Natural killer cell treated with Interleukin-12 subunit alpha and Interleukin-12 subunit beta and Interleukin-15 and Interleukin-18, amount 100 ng/mL, for 72 hours (primary cell): Measurements from ENCODE around the gene DENND5B. TPM values are rescaled to one million over a fixed set of nuclear protein-coding genes. Genes with fewer than 3 reads are reported as not detected.
"Not testable (repeated sequence)": the region's sequence is repeated elsewhere in the genome, so short reads cannot be mapped to it uniquely, and the experiment has no call there.

Experiments used
- ATAC-seq, 2 donors: fragments of 150-1000 bp; cut with Tn5 transposase in 1 of 2; sonication (Bioruptor Pico), chemical (Tn5 transposase) in 1 of 2; 2 replicates each; pipeline ENCODE4 v1.10.0; 2021
- DNase-seq: peaks from one replicate; pipeline ENCODE4 v3.0.0; 2022; ENCODE audit warnings: low spot score
- H3K27ac Mint-ChIP-seq, 2 donors: 1 replicate in 1 of 2; 2 replicates in 1 of 2; pipeline ENCODE4 v1.8.0; 2022; ENCODE audit warnings: mixed read lengths in 2 of 2, mild to moderate bottlenecking in 1 of 2, moderate library complexity in 1 of 2
- H3K27me3 Mint-ChIP-seq, 2 donors: 1 replicate in 1 of 2; 2 replicates in 1 of 2; pipeline ENCODE4 v1.8.0; 2022; ENCODE audit warnings: mixed read lengths in 2 of 2
- H3K36me3 Mint-ChIP-seq: one replicate; pipeline ENCODE4 v1.8.0; 2022; ENCODE audit warnings: mixed read lengths
- H3K4me1 Mint-ChIP-seq, 2 donors: 1 replicate in 1 of 2; 2 replicates in 1 of 2; pipeline ENCODE4 v1.8.0; 2022; ENCODE audit warnings: low read depth in 2 of 2, mixed read lengths in 2 of 2, mild to moderate bottlenecking in 1 of 2
- H3K4me3 Mint-ChIP-seq: one replicate; pipeline ENCODE4 v1.8.0; 2022; ENCODE audit warnings: mixed read lengths
- H3K9me3 Mint-ChIP-seq: 2 replicates; pipeline ENCODE4 v1.8.0; 2022; ENCODE audit warnings: mixed read lengths
- total RNA-seq, 2 donors: library from RNA; stranded (reverse); gene quantifications; one replicate each; pipeline ENCODE4 v1.2.3, GENCODE V29; 2022

DENND5B gene
- total RNA-seq, 2 donors from 2014 or later: 0.05 to 0.95 TPM

DNA sequence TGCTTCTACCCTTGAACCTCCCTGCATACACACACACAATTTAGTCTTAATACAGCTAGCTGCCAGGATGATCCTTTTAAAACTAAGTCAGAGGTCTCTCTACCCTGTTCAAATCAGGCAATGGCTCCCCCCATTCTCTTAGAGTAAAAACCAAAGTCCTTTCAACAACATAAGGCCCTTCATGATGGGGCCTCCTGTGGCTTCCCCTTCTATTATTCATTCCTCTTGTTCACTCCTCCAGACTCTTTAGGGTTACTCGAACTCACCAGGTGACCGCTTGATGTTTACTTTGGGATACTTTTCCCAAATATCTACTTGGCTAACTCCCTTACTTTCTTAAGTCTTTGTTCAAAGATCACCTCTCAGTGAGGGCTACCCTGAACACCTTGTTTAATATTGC, 30.4 kb downstream of the DENND5B start:
- ATAC-seq (no peak), DNase-seq (no peak)
- no peaks in the 10 kb centered on the region for H3K36me3 Mint-ChIP-seq
- H3K27ac Mint-ChIP-seq: no peak overlapping the region
- H3K4me1 Mint-ChIP-seq: no peaks in the 10 kb centered on the region
- H3K4me3 Mint-ChIP-seq: no peak overlapping the region
- peaks cover 16 to 23% of the 10 kb centered on the region in 2 donors for H3K27me3 Mint-ChIP-seq
- H3K9me3 Mint-ChIP-seq: no peaks in the 10 kb centered on the region

DNA sequence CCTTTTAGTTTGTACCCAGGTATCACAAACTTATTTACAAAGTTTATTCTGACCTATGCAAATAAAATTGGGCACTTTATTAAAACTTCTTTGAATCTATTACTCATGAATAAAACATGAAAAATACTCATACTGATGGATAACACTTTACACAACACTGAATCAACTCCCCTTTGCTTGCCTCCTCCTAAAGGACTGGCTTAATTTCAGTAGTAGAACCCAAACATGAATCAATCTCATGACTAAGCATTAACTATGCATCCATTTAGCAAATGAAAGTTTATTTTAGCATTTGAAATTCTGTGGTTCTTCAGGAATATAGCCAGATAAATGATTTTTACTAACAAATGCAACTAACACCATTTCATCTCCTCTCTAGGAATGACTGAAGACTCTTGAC, 32.4 kb downstream of the DENND5B start:
- DNase-seq: no peak
- H3K27ac Mint-ChIP-seq: no peak overlapping the region
- peaks cover 18 to 31% of the 10 kb centered on the region in 2 donors for H3K27me3 Mint-ChIP-seq
- no peak for ATAC-seq
- H3K9me3 Mint-ChIP-seq: peaks cover 4% of the 10 kb centered on the region
- no peak overlapping the region for H3K4me3 Mint-ChIP-seq
- peaks cover 4% of the 10 kb centered on the region for H3K36me3 Mint-ChIP-seq
- no peaks in the 10 kb centered on the region for H3K4me1 Mint-ChIP-seq

DNA sequence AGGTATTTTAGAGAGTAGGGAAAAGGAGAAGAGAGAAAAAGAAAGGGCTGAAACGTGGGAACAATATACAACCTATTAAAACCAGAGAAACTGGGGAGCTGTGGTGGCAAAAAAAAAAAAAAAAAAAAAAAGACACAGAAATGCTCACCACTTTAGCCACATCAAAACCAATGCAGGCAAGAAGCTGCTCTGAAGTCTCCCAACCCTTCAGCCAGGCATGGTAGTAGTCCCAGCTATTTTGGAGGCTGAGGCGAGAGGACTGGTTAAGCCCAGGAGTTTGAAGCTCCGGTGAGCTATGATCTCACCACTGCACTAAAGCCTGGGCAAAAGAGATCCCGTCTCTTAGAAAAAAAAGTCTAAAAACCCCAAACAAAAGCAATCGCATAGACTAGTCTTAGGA, 33.2 kb downstream of the DENND5B start:
- Mint-ChIP-seq H3K4me3 (no peak overlapping the region), H3K27ac (no peak overlapping the region), H3K27me3 (peaks cover 24 to 38% of the 10 kb centered on the region in 2 donors), H3K4me1 (no peaks in the 10 kb centered on the region), H3K9me3 (peaks cover 4% of the 10 kb centered on the region), H3K36me3 (peaks cover 4% of the 10 kb centered on the region)
- ATAC-seq (no peak), DNase-seq (no peak)

DNA sequence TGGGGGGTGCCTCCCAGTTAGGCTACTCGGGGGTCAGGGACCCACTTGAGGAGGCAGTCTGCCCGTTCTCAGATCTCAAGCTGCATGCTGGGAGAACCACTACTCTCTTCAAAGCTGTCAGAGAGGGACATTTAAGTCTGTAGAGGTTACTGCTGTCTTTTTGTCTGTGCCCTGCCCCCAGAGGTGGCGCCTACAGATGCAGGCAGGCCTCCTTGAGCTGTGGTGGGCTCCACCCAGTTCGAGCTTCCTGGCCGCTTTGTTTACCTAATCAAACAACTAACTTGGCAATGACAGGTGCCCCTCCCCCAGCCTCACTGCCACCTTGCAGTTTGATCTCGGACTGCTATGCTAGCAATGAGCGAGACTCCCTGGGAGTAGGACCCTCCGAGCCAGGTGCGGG, 35.5 kb downstream of the DENND5B start:
- not testable (repeated sequence) for H3K36me3 Mint-ChIP-seq, ATAC-seq

DNA sequence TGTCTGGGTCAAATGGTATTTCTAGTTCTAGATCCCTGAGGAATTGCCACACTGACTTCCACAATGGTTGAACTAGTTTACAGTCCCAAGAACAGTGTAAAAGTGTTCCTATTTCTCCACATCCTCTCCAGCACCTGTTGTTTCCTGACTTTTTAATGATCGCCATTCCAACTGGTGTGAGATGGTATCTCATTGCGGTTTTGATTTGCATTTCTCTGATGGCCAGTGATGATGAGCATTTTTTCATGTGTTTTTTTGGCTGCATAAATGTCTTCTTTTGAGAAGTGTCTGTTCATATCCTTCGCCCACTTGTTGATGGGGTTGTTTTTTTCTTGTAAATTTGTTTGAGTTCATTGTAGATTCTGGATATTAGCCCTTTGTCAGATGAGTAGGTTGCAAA, 40.3 kb downstream of the DENND5B start:
- ATAC-seq, H3K27ac Mint-ChIP-seq, DNase-seq, H3K4me1 Mint-ChIP-seq, H3K9me3 Mint-ChIP-seq, H3K4me3 Mint-ChIP-seq, H3K36me3 Mint-ChIP-seq: not testable (repeated sequence)
- peaks cover 13 to 16% of the 10 kb centered on the region in 2 donors for H3K27me3 Mint-ChIP-seq

More for the DNA sequence above, 35.5 kb downstream of the DENND5B start:
- DNase-seq, H3K4me1 Mint-ChIP-seq, H3K4me3 Mint-ChIP-seq, H3K9me3 Mint-ChIP-seq, H3K27ac Mint-ChIP-seq: not testable (repeated sequence)
- H3K27me3 Mint-ChIP-seq: peaks cover 24 to 32% of the 10 kb centered on the region in 2 donors

DNA sequence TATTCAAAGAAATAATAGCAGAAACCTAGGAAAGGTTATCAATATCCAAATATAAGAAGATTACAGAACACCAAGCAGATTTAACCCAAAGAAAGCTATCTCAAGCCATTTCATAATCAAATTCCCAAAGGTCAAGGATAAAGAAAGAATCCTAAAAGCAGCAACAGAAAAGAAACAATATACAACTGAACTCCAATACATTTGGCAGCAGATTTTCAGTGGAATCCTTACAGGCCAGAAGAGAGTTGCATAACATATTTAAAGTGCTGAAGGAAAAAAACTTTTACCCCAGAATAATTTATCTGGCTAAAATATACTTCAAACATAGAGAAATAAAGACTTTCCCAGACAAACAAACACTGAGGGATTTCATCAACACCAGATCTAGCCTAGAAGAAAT, 54.3 kb downstream of the DENND5B start:
- Mint-ChIP-seq H3K36me3 (no peaks in the 10 kb centered on the region), H3K9me3 (no peaks in the 10 kb centered on the region), H3K4me1 (no peaks in the 10 kb centered on the region), H3K27me3 (peaks cover 7 to 65% of the 10 kb centered on the region in 2 donors), H3K4me3 (no peak overlapping the region), H3K27ac (no peak overlapping the region)
- no peak for DNase-seq
- ATAC-seq: no peak

DNA sequence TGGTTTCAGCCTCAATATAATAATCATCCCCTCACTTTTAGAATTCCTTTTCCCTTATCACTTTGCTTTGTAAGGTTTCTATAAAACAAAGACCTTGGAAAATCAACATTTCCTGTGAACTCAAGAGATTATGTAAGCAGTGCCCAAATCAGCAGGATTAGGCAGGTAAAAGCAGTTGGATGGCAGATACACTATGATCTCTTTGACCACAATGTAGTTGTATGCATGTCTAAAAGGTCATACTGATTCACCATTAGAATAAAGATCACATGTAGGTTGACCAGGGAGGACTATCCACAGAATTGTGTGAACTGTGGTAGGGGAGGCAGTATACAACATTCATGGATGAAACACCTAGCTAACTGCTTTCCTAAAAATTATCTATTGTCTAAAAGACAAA, 57.5 kb downstream of the DENND5B start:
- Mint-ChIP-seq H3K4me3 (no peak overlapping the region), H3K36me3 (no peaks in the 10 kb centered on the region), H3K27ac (no peak overlapping the region), H3K4me1 (no peaks in the 10 kb centered on the region), H3K27me3 (peaks cover 9 to 39% of the 10 kb centered on the region in 2 donors), H3K9me3 (no peaks in the 10 kb centered on the region)
- ATAC-seq (no peak), DNase-seq (no peak)

DNA sequence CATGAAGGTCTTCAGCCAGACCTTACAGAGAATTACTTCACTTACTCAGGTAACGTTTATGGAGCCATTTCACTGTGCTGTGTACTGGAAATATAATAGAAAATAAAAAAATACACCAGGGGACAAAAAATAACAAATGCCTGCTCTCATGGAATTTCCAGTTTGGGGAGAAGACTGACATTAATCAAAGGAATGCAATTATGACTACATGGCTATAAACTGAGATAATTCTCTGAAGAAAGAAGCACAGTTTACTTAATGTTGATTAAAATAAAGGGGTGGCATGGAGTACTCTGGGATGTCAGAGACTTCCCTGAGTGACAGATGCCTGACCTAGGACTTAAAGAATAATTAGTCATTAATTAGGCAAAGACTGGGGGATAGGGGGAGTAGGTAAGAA, 59.0 kb downstream of the DENND5B start:
- no peaks in the 10 kb centered on the region for H3K4me1 Mint-ChIP-seq
- no peak overlapping the region for H3K27ac Mint-ChIP-seq
- DNase-seq: no peak
- H3K36me3 Mint-ChIP-seq: no peaks in the 10 kb centered on the region
- H3K27me3 Mint-ChIP-seq: peaks cover 14 to 33% of the 10 kb centered on the region in 2 donors
- no peak for ATAC-seq
- no peaks in the 10 kb centered on the region for H3K9me3 Mint-ChIP-seq
- no peak overlapping the region for H3K4me3 Mint-ChIP-seq

DNA sequence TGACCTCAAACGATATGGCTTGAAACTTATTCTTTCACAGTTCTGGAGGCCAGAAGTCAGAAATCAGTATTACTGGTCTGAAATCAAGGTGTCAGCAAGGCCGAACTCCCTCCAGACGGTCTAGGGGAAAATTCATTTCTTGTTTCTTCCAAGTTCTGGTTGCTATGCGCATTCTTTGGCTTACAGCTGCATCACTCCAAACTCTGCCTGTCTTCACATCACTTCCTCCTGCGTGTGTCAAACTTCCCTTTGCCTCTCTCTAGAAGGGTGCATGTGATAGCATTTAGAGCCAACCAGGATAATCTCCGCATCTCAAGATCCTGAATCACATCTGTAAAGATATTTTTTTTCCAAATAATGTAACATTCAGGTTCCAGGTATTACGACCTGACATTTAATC, 62.8 kb downstream of the DENND5B start:
- ATAC-seq (no peak), DNase-seq (no peak)
- H3K27ac Mint-ChIP-seq: no peak overlapping the region
- no peak overlapping the region for H3K4me3 Mint-ChIP-seq
- peaks cover 10 to 17% of the 10 kb centered on the region in 2 donors for H3K27me3 Mint-ChIP-seq
- H3K36me3 Mint-ChIP-seq: no peaks in the 10 kb centered on the region
- no peaks in the 10 kb centered on the region for H3K9me3 Mint-ChIP-seq
- H3K4me1 Mint-ChIP-seq: peaks cover 4 to 6% of the 10 kb centered on the region in 2 donors

DNA sequence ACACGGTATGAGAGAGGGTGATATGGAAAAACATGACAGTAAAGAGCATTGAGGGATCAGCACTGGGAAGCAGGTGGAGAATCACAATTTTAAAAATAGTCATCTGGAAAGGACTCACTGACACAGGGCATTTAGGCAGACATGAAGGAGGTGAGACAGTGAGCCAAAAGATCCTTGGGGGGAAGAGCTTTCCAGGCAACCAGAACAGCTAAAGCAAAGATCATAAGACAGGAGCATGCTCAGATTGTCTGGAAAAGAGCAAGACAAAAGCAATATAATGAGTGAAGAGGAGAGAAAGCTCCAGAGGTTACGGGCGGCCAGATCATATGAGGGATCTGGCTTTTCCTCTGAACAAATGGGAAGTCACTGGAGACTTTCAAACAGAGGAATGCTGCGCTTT, 63.9 kb downstream of the DENND5B start:
- DNase-seq (no peak), ATAC-seq (no peak)
- Mint-ChIP-seq H3K36me3 (no peaks in the 10 kb centered on the region), H3K27ac (no peak overlapping the region), H3K27me3 (peaks cover 7 to 11% of the 10 kb centered on the region in 2 donors), H3K4me1 (peaks cover 4 to 6% of the 10 kb centered on the region in 2 donors), H3K4me3 (no peak overlapping the region), H3K9me3 (no peaks in the 10 kb centered on the region)

DNA sequence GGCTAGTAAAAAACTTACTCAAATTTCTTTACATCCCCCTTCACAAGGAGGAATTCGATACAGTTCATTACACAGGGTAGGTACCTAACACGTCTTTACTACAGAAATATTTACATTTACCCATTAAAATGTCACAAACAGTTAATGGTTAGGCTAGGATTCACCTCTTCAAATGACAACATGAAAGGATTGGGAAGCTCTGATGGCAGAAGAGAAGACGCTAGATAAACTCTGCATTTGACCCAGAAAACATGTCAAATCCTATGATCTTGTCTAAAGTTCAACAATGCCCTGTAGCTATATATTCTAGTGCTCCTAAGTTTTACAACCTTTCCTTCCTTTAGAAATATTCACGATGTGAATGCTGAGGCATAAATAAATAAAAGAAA, 64.8 kb downstream of the DENND5B start:
- no peak for ATAC-seq
- no peaks in the 10 kb centered on the region for H3K9me3 Mint-ChIP-seq
- no peak overlapping the region for H3K4me3 Mint-ChIP-seq
- H3K4me1 Mint-ChIP-seq: peaks cover 4 to 6% of the 10 kb centered on the region in 2 donors
- no peaks in the 10 kb centered on the region for H3K36me3 Mint-ChIP-seq
- no peak overlapping the region for H3K27ac Mint-ChIP-seq
- DNase-seq: no peak
- H3K27me3 Mint-ChIP-seq: peaks cover 7% of the 10 kb centered on the region in 2 donors

DNA sequence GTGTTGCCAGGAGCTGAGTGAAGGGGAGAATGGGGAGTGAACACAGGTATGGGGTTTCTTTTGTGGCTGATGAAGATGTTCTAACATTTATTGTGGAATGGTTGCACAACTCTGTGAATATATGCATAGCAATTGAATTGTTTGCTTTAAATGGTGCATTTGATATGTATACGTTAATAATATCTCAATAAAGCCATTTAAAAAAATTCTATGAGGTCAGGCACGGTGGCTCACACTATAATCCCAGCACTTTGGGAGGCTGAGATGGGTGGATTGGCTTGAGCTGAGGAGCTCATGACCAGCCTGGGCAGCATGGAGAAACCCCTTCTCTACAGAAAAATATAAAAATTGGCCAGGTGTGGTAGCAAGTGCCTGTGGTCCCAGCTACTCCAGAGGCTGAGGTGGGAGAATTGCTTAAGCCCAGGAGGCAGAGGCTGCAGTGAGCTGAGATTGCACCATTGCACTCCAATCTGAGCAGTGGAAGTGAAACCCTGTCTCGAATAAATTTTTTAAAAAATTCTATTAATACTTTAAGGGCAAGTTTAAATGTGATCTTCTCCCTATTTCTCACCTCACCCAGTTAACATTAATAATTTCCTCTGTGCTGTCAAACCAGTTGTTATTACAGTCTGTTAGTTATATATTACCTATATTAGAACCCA, 65.3 kb downstream of the DENND5B start:
- H3K4me3 Mint-ChIP-seq: no peak overlapping the region
- no peak overlapping the region for H3K27ac Mint-ChIP-seq
- H3K36me3 Mint-ChIP-seq: no peaks in the 10 kb centered on the region
- ATAC-seq: no peak
- peaks cover 7% of the 10 kb centered on the region in 2 donors for H3K27me3 Mint-ChIP-seq
- no peak for DNase-seq
- peaks cover 4 to 6% of the 10 kb centered on the region in 2 donors for H3K4me1 Mint-ChIP-seq
- no peaks in the 10 kb centered on the region for H3K9me3 Mint-ChIP-seq

DNA sequence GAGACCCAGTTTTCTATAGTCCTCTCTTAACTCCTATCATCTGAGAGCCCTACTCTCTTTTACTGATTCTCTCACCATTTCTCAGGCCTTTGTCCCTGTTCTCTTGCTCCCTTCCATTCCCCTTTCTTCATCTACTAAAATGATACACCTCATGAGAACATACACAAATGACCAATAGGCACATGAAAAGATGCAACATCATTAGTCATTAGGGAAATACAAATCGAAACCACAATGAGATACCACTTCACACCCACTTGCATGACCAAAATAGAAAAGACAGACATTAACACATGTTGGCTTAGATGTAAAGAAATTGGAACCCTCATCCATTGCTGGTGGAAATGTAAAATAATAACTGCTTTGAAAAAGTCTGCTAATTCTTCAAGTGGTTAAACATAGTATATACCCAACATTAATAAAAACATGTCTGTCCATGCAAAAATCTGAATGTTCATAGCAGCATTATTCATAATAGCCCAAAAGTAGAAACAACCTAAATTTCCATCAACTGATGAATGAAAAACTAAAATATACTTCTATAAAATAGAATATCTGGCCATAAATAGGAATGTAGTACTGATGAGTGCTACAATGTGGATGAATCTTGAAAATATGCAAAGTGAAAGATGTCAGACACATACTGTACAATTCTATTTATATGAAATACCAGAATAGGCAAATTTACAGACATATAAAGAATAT, 66.0 kb downstream of the DENND5B start:
- Mint-ChIP-seq H3K4me1 (peaks cover 4 to 6% of the 10 kb centered on the region in 2 donors), H3K27ac (peak overlapping the region in 1 of 2 donors; percentile 4), H3K9me3 (no peaks in the 10 kb centered on the region), H3K4me3 (no peak overlapping the region), H3K27me3 (peaks cover 7% of the 10 kb centered on the region in 2 donors), H3K36me3 (no peaks in the 10 kb centered on the region)
- DNase-seq (no peak), ATAC-seq (peak in 1 of 2 donors; percentile 70)

DNA sequence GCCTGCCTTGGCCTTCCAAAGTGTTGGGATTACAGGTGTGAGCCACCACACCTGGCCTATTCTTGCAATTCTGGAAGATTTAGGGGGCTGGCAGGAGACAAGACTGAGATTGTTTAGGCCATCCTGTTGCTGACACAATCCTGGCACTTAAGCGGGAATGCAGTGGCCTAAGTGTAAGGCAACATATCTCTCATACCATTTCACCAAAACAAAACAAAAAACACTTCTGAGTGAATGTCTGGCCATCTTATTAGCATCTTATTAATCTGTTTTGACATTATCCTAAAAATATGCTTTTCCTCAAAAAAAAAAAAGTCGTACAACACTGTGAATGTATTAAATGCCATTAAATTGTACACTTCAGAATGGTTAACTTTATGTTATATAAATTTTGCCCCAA, 67.6 kb downstream of the DENND5B start:
- Mint-ChIP-seq H3K4me1 (peaks cover 4 to 6% of the 10 kb centered on the region in 2 donors), H3K9me3 (no peaks in the 10 kb centered on the region), H3K36me3 (no peaks in the 10 kb centered on the region), H3K4me3 (no peak overlapping the region), H3K27me3 (peaks cover 4 to 7% of the 10 kb centered on the region in 2 donors), H3K27ac (no peak overlapping the region)
- ATAC-seq (no peak), DNase-seq (no peak)
